ENCODE results near the gene PPP1R2. TPM values are rescaled to one million over a fixed set of nuclear protein-coding genes. Genes with fewer than 3 reads are reported as not detected.

PPP1R2 gene
- polyA plus RNA-seq, 4 donors: 54.7 to 72.2 (median 65.4) TPM

DNA sequence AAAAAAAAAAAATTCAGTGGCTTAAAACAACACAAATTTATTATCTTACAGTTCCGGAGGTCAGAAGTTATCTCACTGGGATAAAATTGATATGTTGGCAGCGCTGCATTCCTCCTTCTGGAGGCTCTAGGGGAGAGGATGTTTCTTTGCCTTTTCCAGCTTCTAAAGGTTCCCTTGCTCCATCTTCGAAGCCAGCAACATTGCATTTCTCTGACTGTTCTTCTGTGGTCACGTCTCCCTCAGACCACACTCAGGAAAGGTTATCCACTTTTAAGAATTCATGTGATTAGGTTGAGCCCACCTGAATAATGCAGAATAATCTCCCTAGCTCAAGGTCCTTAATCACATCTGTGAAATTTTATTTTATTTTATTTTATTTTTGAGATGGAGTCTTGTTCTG lies 76.9 kb downstream of the PPP1R2 start:
- DNase-seq (ENCODE audit: low read depth in 4 of 4, low spot score in 3 of 4): no peak

Other genes with a start within 250 kb of the PPP1R2 start
- 10 to 100 TPM; 27.6 to 38.5 (median 36.5) TPM for gene ACAP2, start 100.3 kb downstream of the PPP1R2 start, polyA plus RNA-seq (ENCODE audit: insufficient read length in 4 of 4)
- gene APOD, start 40.6 kb upstream of the PPP1R2 start, polyA plus RNA-seq (ENCODE audit: insufficient read length in 4 of 4): 10 to 100 TPM in 1 of 4 donors, 1 to 10 TPM in 3; 1.6 to 13.7 (median 5.6) TPM
- gene MUC20, start 177.7 kb upstream of the PPP1R2 start, polyA plus RNA-seq (ENCODE audit: insufficient read length in 4 of 4): 10 to 100 TPM; 18.3 to 31.5 (median 26.2) TPM